Esophagus muscularis mucosa (tissue), 3 donors: ENCODE measurements around the gene POU2F1.

ENCODE experiments used
- CTCF ChIP-seq, 3 experiments: fragments of 200-600 bp in 2 of 3; fragments of 450-650 bp in 1 of 3; sonication (generic) in 2 of 3; IDR thresholded peaks; one replicate each; pipeline ENCODE4 v1.5.1; 2017 to 2019; ENCODE audit warnings: antibody characterized with exemption in 3 of 3, mild to moderate bottlenecking in 2 of 3, moderate library complexity in 1 of 3
- POLR2A ChIP-seq: fragments of 450-650 bp; IDR thresholded peaks from one replicate; pipeline ENCODE4 v1.6.1; 2017; ENCODE audit warnings: antibody characterized with exemption, moderate library complexity, mild to moderate bottlenecking, low read depth
- POLR2AphosphoS5 ChIP-seq, 2 donors: sonication (generic); formaldehyde crosslinking; IDR thresholded peaks; one replicate each; pipeline ENCODE4 v1.6.1; 2017; ENCODE audit warnings: antibody characterized with exemption in 2 of 2

DNA sequence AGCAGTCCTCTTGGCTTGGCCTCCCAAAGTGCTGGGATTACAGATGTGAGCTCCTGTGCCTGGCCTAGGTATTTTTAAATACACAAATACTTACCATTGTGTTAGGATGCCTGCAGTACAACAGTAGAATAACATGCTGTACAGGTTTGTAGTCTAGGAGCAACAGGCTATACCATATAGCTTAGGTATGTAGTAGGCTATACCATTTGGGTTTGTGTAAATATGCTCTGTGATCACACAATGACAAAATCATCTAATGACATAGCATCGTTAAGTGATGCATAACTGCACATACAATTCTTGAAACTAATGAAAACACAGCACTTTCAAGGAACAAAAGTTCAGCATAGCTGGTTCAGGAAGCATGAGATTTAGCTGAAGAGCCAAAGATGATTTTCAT lies 12.7 kb downstream of the POU2F1 start:
- no peak for TF ChIP-seq POLR2AphosphoS5 (IDR thresholded peaks at IDR 0.05)
- no peak for TF ChIP-seq CTCF (IDR thresholded peaks at IDR 0.05)
- no peak for TF ChIP-seq POLR2A
